Measurements from ENCODE around the gene BBOX1. TPM values are rescaled to one million over a fixed set of nuclear protein-coding genes. Genes with fewer than 3 reads are reported as not detected.

BBOX1 gene
- total RNA-seq, 1 experiment from 2014 or later: not detected

GRCh38 chr11:27118949-27119348 lies 78.3 kb downstream of the BBOX1 start:
- Histone ChIP-seq H4K20me1 (ENCODE audit: insufficient read depth) (no peaks in the 10 kb centered on the region), H3K36me3 (ENCODE audit: low read depth) (no peaks in the 10 kb centered on the region), H2AFZ (no peak overlapping the region), H3K4me2 (no peak overlapping the region), H3K27ac (no peak overlapping the region), H3K9me2 (ENCODE audit: insufficient read depth) (no peaks in the 10 kb centered on the region), H3K9me3 (ENCODE audit: insufficient read depth, low read depth) (no peaks in the 10 kb centered on the region), H3K79me2 (ENCODE audit: low read depth) (no peaks in the 10 kb centered on the region), H3K4me1 (replicated peaks; ENCODE audit: insufficient read depth) (no peaks in the 10 kb centered on the region), H3K4me3 (no peak overlapping the region), H3K27me3 (ENCODE audit: insufficient read depth, low read depth) (no peaks in the 10 kb centered on the region), H3F3A (ENCODE audit: insufficient read depth, low read depth) (no peaks in the 10 kb centered on the region)
- intact Hi-C loops (cut with micrococcal nuclease; ENCODE audit: unreplicated experiment): no loop called here
- no peak for DNase-seq
- TF ChIP-seq, protein P1, sequence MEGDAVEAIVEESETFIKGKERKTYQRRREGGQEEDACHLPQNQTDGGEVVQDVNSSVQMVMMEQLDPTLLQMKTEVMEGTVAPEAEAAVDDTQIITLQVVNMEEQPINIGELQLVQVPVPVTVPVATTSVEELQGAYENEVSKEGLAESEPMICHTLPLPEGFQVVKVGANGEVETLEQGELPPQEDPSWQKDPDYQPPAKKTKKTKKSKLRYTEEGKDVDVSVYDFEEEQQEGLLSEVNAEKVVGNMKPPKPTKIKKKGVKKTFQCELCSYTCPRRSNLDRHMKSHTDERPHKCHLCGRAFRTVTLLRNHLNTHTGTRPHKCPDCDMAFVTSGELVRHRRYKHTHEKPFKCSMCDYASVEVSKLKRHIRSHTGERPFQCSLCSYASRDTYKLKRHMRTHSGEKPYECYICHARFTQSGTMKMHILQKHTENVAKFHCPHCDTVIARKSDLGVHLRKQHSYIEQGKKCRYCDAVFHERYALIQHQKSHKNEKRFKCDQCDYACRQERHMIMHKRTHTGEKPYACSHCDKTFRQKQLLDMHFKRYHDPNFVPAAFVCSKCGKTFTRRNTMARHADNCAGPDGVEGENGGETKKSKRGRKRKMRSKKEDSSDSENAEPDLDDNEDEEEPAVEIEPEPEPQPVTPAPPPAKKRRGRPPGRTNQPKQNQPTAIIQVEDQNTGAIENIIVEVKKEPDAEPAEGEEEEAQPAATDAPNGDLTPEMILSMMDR (conservative IDR thresholded peaks at IDR 0.05): no peak
- no peak for TF ChIP-seq EZH2 (IDR thresholded peaks at IDR 0.05; ENCODE audit: low read depth)
- BruUV-seq (replicated peaks): no TSS peak
- POLR2A ChIA-PET (ENCODE audit: unreplicated experiment): no interaction called here
- CTCF ChIA-PET: interaction anchor here (0.6 kb wide), 1 partner anchor 339 kb away, joined by 3 read pairs; no protein-coding TSS in a partner anchor

DNA sequence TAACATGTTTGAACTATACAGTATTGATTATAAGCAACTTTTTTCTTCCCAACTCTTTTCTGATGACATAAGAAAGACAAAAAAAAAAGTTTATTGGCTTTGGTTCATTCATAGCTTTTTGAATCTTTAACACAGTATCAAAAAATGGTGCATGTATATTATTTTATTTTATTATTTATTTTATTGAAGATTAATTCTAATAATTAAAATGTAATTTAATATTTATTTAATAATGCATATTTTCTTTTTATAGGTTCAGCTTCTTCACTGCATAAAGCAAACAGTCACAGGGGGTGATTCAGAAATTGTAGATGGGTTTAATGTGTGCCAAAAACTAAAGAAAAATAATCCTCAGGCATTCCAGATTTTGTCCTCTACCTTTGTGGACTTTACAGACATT lies 78.8 kb downstream of the BBOX1 start:
- Histone ChIP-seq H3K27ac (no peak overlapping the region), H2AFZ (no peak overlapping the region), H3K9me2 (ENCODE audit: insufficient read depth) (no peaks in the 10 kb centered on the region), H3K36me3 (ENCODE audit: low read depth) (no peaks in the 10 kb centered on the region), H3K79me2 (ENCODE audit: low read depth) (no peaks in the 10 kb centered on the region), H3K9me3 (ENCODE audit: insufficient read depth, low read depth) (no peaks in the 10 kb centered on the region), H4K20me1 (ENCODE audit: insufficient read depth) (no peaks in the 10 kb centered on the region), H3K4me3 (no peak overlapping the region), H3F3A (ENCODE audit: insufficient read depth, low read depth) (no peaks in the 10 kb centered on the region), H3K4me2 (no peak overlapping the region), H3K27me3 (ENCODE audit: insufficient read depth, low read depth) (no peaks in the 10 kb centered on the region), H3K4me1 (replicated peaks; ENCODE audit: insufficient read depth) (no peaks in the 10 kb centered on the region)
- no TSS peak for BruUV-seq (replicated peaks)
- ChIA-PET CTCF (interaction anchor here (0.6 kb wide), 1 partner anchor 339 kb away, joined by 3 read pairs; no protein-coding TSS in a partner anchor), POLR2A (ENCODE audit: unreplicated experiment) (no interaction called here)
- intact Hi-C loops (cut with micrococcal nuclease; ENCODE audit: unreplicated experiment): no loop called here
- no peak for DNase-seq
- TF ChIP-seq, protein P1 (conservative IDR thresholded peaks at IDR 0.05): no peak
- no peak for TF ChIP-seq EZH2 (IDR thresholded peaks at IDR 0.05; ENCODE audit: low read depth)

- H3K79me2 ChIP-seq (ENCODE audit: low read depth): no peaks in the 10 kb centered on the region
- H2AFZ ChIP-seq: no peak overlapping the region
- no peak for DNase-seq
- H3K9me3 ChIP-seq (ENCODE audit: insufficient read depth, low read depth): no peaks in the 10 kb centered on the region
- no peak for TF ChIP-seq EZH2 (IDR thresholded peaks at IDR 0.05; ENCODE audit: low read depth)
- TF ChIP-seq, protein P1 (conservative IDR thresholded peaks at IDR 0.05): no peak
- intact Hi-C loops (cut with micrococcal nuclease; ENCODE audit: unreplicated experiment): no loop called here
- no peaks in the 10 kb centered on the region for H4K20me1 ChIP-seq (ENCODE audit: insufficient read depth)
- POLR2A ChIA-PET (ENCODE audit: unreplicated experiment): no interaction called here
- no peak overlapping the region for H3K4me2 ChIP-seq
- H3K4me1 ChIP-seq (replicated peaks; ENCODE audit: insufficient read depth): no peaks in the 10 kb centered on the region
- H3F3A ChIP-seq (ENCODE audit: insufficient read depth, low read depth): no peaks in the 10 kb centered on the region
- H3K36me3 ChIP-seq (ENCODE audit: low read depth): no peaks in the 10 kb centered on the region
- H3K27me3 ChIP-seq (ENCODE audit: insufficient read depth, low read depth): no peaks in the 10 kb centered on the region
- no peak overlapping the region for H3K27ac ChIP-seq
- H3K4me3 ChIP-seq: no peak overlapping the region
- CTCF ChIA-PET: no interaction called here
- H3K9me2 ChIP-seq (ENCODE audit: insufficient read depth): no peaks in the 10 kb centered on the region
- BruUV-seq (replicated peaks): no TSS peak
These were observed 79.6 kb downstream of the BBOX1 start for GRCh38 chr11:27120211-27120610.
